GM18508 (cell line): ENCODE measurements around the gene PRDM11.

Source experiments
- ATAC-seq: cut with Tn5 transposase; IDR thresholded peaks from one replicate; pipeline ENCODE4 v1.9.1; 2021; ENCODE audit warnings: moderate number of reproducible peaks; ENCODE audit not compliant: insufficient read depth, unreplicated experiment

The PRDM11 gene

DNA sequence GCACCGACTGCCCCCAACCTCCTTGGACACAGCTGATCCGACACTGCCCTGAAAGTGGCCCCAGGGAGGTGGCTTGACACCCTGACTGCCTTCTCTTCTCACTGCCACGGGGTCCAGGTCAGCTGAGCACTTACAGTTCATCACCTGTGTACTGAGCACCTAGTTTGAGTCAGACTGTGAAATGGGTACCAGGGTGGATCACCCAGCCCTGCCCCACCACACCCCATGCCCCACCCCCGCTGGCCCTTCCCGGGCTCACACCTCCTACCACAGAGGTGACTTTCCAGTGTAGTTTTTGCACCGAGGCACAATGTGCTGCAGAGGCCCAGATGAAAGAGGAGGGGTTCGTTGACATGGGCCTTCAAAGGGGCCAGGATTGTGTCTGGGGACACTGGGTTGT, 59.5 kb downstream of the PRDM11 start:
- ATAC-seq, result no peak

DNA sequence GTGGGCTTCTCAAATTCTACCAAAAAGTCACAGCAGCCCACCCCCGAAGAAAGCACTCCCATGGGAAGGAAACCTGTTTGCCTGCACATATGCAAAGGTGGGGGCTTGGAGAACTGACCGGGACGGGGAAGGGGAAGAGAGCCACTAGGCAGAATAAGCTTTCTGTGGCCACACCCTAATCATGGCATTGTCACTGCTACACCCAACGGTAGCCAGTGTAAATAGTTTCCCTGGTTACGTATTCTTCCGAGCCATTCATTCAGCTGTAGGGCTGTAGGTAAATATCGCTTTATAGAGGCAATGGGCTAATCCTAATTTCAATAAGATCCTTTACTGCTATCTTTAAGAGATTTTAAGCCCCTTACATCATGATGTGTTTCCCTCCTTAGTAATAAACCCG, 61.7 kb downstream of the PRDM11 start:
- ATAC-seq, result no peak

DNA sequence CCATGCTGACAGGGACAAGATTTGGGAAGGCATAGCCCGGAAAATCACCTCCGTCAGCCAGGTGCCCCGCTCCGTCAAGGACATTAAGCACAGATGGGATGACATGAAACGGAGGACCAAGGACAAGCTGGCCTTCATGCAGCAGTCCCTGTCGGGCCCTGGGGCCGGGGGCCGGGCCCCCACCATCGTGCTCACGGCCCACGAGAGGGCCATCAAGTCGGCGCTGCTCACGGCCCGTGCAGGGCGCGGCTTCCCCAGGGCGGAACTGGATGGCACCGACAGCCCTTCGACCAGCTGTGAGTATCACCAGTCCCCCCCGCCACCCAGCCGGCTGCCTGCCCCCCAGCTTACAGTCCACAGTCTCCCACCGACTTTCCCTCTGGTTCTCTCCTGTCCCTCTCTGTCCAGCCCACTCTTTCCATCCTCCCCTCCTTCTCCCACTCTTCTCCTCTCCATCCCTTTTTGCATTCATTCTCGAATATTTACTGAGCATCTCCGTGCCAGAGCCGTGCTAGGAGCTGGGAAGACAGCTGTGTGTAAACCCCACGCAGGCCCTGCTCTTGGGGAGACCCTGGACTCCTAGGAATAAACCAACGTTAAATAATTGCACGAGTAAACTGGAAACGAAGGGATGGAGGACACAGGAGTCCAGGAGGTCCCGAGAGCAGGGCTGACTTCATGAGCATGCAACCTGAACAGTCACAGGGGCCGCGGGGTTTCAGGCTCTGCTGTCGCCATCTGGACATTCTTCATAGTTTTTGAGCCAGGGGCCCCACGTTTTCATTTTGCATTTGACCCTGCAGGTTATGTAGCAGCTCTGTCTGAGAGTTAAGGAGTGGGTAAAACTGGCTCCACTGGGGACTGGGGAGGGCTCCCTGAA, 62.8 kb downstream of the PRDM11 start:
- ATAC-seq, result no peak

GRCh38 chr11:45209891-45210699, 63.7 kb downstream of the PRDM11 start:
- no peak for ATAC-seq

GRCh38 chr11:45210846-45211245, 64.4 kb downstream of the PRDM11 start:
- ATAC-seq, result no peak

GRCh38 chr11:45211732-45212131, 65.3 kb downstream of the PRDM11 start:
- ATAC-seq, result no peak

GRCh38 chr11:45212566-45213315, 66.3 kb downstream of the PRDM11 start:
- ATAC-seq, result no peak

DNA sequence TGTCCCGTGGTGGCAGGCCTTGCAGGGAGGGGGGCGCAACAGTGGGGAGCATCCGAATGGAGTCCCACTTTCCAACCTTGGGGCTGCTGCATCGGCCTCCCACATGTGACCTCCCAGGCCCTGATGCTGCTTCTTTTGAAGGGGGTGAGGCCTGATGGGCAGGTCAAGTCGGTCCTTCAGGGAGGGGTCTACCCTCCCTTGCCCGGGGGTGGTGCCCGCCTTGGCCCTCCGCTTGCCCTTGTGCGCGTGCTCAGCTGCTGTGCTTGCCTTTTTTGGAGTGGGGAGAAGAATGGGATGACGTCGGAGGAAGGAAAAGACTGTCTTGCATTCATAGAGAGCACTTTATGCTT, 66.9 kb downstream of the PRDM11 start:
- no peak for ATAC-seq

GRCh38 chr11:45213717-45214116, 67.3 kb downstream of the PRDM11 start:
- no peak for ATAC-seq

- no peak for ATAC-seq
Measured at GRCh38 chr11:45215098-45215865, 68.8 kb downstream of the PRDM11 start.

DNA sequence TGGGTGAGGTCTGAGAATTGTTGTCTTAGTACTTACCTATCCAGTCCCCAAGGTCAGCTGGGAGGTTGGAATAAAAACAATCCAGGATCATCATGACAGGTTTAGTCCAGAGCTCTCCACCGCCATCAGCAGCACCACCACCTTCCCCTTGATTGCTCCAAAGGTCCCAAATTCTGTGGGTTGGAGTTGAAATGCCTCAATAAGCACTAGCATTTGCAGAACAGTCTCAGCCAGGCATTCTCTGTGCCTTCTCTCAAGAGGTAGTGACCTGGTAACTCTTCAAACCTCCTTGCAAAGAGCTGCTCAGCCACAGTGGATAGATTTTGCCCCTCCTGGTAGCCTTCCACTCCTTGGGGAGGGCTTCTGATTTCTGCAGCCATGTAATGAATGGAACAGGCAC, 69.6 kb downstream of the PRDM11 start:
- ATAC-seq, result no peak

DNA sequence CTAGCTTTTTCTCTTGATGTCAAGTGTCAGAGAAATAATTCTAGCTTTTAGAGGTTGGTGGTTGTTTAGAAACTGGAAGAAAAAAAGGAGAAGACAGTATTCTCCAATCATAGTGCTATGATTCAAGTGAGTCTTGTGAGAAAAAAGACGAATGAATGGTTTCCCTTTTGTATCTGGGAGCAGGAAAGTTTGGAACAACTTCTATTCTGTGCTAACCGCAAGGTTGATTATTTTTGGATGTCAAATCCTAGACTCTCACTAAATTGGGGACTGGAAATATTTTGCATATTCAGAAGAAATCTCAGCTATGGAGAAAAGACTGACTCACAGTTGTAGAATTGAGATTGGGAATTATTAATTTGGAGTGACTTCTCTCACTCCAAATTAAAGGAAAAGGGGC, 70.5 kb downstream of the PRDM11 start:
- ATAC-seq, result no peak

GRCh38 chr11:45217991-45218390, 71.6 kb downstream of the PRDM11 start:
- ATAC-seq, result no peak

GRCh38 chr11:45218705-45219104, 72.3 kb downstream of the PRDM11 start:
- no peak for ATAC-seq

GRCh38 chr11:45219411-45219810, 73.0 kb downstream of the PRDM11 start:
- ATAC-seq, result no peak

GRCh38 chr11:45223496-45223895, 77.1 kb downstream of the PRDM11 start:
- no peak for ATAC-seq

DNA sequence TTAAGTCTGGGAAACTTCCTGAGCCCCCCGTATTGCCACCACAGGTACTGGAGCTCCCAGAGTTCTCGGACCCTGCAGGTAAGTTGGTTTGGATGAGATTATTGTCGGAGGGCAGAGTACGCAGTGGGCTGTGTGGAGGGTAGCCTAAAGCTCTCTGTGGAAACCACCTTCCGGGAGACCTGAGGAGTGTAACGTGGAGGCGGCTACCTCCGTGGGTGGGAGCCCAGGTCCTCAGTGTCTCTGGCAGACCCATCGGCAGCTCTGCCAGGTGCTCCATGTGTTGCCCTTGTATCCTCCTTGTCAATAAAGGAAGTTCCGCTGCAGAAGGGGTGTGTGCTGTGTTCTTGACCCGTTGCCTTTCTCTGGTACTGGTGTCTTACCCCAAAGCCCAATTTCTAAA, 78.3 kb downstream of the PRDM11 start:
- no peak for ATAC-seq

GRCh38 chr11:45225277-45225676, 78.8 kb downstream of the PRDM11 start:
- ATAC-seq, result no peak

DNA sequence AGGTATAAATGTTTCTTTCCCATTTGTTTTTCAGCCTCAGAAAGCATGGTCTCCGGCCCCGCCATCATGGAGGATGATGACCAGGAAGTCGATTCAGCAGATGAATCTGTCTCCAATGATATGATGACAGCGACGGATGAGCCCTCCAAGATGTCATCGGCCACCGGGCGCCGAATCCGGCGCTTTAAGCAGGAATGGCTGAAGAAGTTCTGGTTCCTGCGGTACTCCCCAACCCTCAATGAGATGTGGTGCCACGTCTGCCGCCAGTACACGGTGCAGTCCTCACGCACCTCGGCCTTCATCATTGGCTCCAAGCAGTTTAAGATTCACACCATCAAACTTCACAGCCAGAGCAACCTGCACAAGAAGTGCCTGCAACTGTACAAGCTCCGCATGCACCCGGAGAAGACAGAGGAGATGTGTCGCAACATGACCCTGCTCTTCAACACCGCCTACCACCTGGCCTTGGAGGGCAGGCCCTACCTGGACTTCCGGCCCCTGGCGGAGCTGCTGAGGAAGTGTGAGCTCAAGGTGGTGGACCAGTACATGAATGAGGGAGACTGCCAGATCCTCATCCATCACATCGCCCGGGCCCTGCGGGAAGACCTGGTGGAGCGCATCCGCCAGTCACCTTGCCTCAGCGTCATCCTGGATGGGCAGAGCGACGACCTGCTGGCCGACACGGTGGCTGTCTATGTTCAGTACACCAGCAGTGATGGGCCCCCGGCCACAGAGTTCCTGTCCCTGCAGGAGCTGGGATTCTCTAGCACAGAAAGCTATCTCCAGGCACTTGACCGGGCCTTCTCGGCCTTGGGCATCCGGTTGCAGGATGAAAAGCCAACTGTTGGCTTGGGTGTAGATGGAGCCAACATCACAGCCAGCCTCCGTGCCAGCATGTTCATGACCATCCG, 79.8 kb downstream of the PRDM11 start:
- ATAC-seq, result no peak
